Activated CD8-positive, alpha-beta memory T cell treated with anti-CD3 and anti-CD28 coated beads for 4 hours (primary cell): Measurements from ENCODE around the gene TMEM161A.
"Not testable (repeated sequence)": the region's sequence is repeated elsewhere in the genome, so short reads cannot be mapped to it uniquely, and the experiment has no call there.

ENCODE experiments used
- DNase-seq, 2 donors: peaks; one replicate each; pipeline ENCODE4 v3.0.0-alpha.2; 2020; ENCODE audit warnings: low read depth in 2 of 2

Gene TMEM161A

GRCh38 chr19:19155495-19156219 is 17.4 kb upstream of the TMEM161A start:
- no peak for DNase-seq

GRCh38 chr19:19154768-19155494 is 16.7 kb upstream of the TMEM161A start:
- DNase-seq, result no peak

- no peak for DNase-seq
Observed at GRCh38 chr19:19152668-19153384, 14.5 kb upstream of the TMEM161A start.

GRCh38 chr19:19151418-19151817 is 13.1 kb upstream of the TMEM161A start:
- no peak for DNase-seq

GRCh38 chr19:19149435-19149834 is 11.2 kb upstream of the TMEM161A start:
- DNase-seq, result no peak

- not testable (repeated sequence) for DNase-seq
Observed at GRCh38 chr19:19148504-19148903, 10.2 kb upstream of the TMEM161A start.

- no peak for DNase-seq
Observed at GRCh38 chr19:19147344-19147743, 9.1 kb upstream of the TMEM161A start.

- no peak for DNase-seq
Observed at GRCh38 chr19:19146865-19147264, 8.6 kb upstream of the TMEM161A start.

- DNase-seq, result peak; percentile 60 to 73
Observed at GRCh38 chr19:19145684-19146608, 7.7 kb upstream of the TMEM161A start.

- DNase-seq, result no peak
Observed at GRCh38 chr19:19145281-19145680, 7.0 kb upstream of the TMEM161A start.

- DNase-seq, result no peak
Observed at GRCh38 chr19:19142347-19142746, 4.1 kb upstream of the TMEM161A start.

GRCh38 chr19:19140476-19140875 is 2.2 kb upstream of the TMEM161A start:
- DNase-seq, result no peak

GRCh38 chr19:19139876-19140229 is 1.6 kb upstream of the TMEM161A start:
- DNase-seq, result no peak

- DNase-seq, result no peak
Observed at GRCh38 chr19:19137556-19138108, 646 bp downstream of the TMEM161A start.

GRCh38 chr19:19135713-19136112 is 2.6 kb downstream of the TMEM161A start:
- DNase-seq, result not testable (repeated sequence)

GRCh38 chr19:19134687-19135158 is 3.6 kb downstream of the TMEM161A start:
- no peak for DNase-seq

- no peak for DNase-seq
Observed at GRCh38 chr19:19133985-19134384, 4.3 kb downstream of the TMEM161A start.

GRCh38 chr19:19132912-19133311 is 5.4 kb downstream of the TMEM161A start:
- DNase-seq, result no peak

GRCh38 chr19:19131989-19132388 is 6.3 kb downstream of the TMEM161A start:
- DNase-seq, result no peak

GRCh38 chr19:19126102-19126501 is 12.2 kb downstream of the TMEM161A start:
- DNase-seq, result no peak

GRCh38 chr19:19123386-19123785 is 14.9 kb downstream of the TMEM161A start:
- DNase-seq, result no peak
